HEK293 (cell line): ENCODE data around the gene CDHR5.

Experiments used
- CTCF ChIP-seq: fragments of 450-650 bp; formaldehyde crosslinking; IDR thresholded peaks from 2 replicates; pipeline ENCODE4 v1.5.1; 2016; ENCODE audit warnings: missing biosample characterization, missing genetic modification characterization
- YY1 ChIP-seq: fragments of 450-650 bp; formaldehyde crosslinking; IDR thresholded peaks from 2 replicates; pipeline ENCODE4 v1.5.1; 2018; ENCODE audit warnings: missing biosample characterization, missing genetic modification characterization
- ZBTB21 ChIP-seq: fragments of 450-650 bp; formaldehyde crosslinking; IDR thresholded peaks from 2 replicates; pipeline ENCODE4 v1.5.1; 2017; ENCODE audit warnings: missing biosample characterization, missing genetic modification characterization
- ZBTB26 ChIP-seq: fragments of 450-650 bp; formaldehyde crosslinking; optimal IDR thresholded peaks from 2 replicates; pipeline ENCODE3; 2016; ENCODE audit warnings: missing biosample characterization, mild to moderate bottlenecking, missing genetic modification characterization
- ZNF138 ChIP-seq: fragments of 450-650 bp; formaldehyde crosslinking; IDR thresholded peaks from 2 replicates; pipeline ENCODE4 v1.5.1; 2016; ENCODE audit warnings: missing biosample characterization, missing genetic modification characterization, borderline replicate concordance
- ZNF623 ChIP-seq: fragments of 450-650 bp; formaldehyde crosslinking; IDR thresholded peaks from 2 replicates; pipeline ENCODE4 v1.5.1; 2016; ENCODE audit warnings: missing biosample characterization, missing genetic modification characterization

- TF ChIP-seq YY1 (tag by site-specific recombination) (no peak), ZBTB26 (tag by site-specific recombination) (no peak), ZNF138 (tag by site-specific recombination) (no peak), ZNF623 (no peak), ZBTB21 (tag by site-specific recombination) (no peak), CTCF (tag by site-specific recombination) (no peak)
Observed at GRCh38 chr11:653837-654236, 29.1 kb upstream of the CDHR5 start.
